Stimulated activated CD8-positive, alpha-beta memory T cell treated with anti-CD3 and anti-CD28 coated beads, Interleukin-7, amount 100 ng/mL, for 24 hours (primary cell): Measurements from ENCODE around the gene KCNC4.

Experiments used
- DNase-seq: peaks from one replicate; pipeline ENCODE4 v3.0.0-alpha.2; 2020; ENCODE audit warnings: low read depth

The KCNC4 gene

DNA sequence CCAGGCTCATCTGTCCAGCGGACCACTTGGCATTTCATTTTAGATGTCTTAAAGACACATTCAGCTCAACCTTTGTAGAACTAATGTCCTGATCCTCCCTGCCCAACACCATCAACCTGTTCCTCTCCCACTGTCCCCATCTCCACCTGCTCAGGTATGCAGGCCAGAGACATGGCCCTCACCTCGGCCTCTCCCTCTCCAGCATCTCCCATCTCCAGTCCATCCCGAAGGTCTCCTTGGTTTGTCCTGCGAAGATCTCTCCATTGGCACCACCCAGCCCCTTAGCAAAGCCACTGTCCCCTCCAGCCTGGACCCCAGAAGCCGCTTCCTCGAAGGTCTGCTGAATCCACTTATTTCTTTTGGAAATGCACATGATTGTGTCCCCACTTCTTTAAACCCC is 20.9 kb upstream of the KCNC4 start:
- no peak for DNase-seq

DNA sequence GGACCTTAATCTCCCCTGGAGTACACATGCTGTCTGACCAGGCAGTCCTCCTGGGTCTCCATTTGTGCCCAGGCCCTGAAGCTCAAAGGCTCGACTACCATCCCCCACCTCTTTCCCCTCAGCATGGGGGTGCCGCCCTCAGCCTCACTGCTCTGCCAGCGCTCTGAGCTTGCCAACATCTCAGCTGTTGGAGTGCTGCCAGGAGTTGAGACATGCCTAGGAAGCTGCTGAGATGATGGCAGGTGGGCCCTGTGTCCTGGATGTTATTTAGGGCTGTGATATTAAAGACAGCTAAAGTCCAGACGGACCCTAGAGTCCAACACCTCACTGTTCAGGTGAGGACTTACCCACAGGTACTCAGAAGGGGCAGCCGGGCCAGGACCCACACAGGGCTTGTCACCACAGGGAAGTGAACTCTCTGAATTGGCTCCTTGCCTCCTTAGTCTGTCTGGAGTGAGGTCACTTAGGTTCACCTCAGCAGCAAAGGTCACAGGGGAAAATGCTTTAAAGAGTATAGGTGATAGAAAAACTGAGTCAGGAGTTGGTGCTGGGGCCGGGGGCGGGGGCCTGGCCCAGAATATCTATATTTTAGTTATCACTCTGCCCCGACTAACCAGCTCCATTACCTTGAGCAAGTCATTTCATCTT is 19.7 kb upstream of the KCNC4 start:
- no peak for DNase-seq

DNA sequence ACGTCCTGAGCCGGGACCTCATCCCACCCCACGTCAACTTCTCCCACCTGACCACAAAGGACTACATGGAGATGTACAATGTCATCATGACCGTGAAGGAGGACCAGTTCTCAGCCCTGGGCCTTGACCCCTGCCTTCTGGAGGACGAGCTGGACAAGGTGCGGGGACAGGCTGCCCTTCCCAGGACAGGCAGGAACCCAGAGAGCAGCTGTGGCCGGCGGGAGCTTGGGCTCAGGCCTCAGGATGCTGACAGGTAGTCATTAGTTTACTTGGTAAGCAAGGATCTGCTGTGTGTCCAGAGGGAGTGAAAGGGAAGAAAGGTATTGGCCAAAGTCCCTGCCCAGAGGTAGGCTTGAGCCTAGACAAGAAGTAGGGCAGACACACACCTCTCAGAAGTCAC is 17.6 kb upstream of the KCNC4 start:
- DNase-seq, result no peak

DNA sequence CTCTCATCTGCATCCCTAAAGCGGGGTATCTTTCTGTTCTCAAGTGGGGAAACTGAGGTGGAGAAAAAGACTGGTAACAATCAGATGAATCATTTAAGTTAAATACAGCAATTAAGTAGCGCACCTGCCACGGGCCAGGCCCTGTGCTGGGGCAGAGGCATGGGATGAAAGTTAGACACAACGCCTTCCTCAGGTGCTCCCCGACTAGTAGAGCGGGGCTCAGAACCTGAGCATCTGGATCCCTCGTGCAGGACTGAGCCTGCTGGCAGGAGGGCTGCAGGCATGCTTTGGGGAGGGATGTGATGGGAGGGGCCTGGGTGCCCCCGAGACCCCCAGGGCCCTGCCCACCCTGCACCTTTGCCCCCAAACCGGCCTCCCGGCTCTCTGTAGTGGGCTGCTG is 14.9 kb upstream of the KCNC4 start:
- no peak for DNase-seq

DNA sequence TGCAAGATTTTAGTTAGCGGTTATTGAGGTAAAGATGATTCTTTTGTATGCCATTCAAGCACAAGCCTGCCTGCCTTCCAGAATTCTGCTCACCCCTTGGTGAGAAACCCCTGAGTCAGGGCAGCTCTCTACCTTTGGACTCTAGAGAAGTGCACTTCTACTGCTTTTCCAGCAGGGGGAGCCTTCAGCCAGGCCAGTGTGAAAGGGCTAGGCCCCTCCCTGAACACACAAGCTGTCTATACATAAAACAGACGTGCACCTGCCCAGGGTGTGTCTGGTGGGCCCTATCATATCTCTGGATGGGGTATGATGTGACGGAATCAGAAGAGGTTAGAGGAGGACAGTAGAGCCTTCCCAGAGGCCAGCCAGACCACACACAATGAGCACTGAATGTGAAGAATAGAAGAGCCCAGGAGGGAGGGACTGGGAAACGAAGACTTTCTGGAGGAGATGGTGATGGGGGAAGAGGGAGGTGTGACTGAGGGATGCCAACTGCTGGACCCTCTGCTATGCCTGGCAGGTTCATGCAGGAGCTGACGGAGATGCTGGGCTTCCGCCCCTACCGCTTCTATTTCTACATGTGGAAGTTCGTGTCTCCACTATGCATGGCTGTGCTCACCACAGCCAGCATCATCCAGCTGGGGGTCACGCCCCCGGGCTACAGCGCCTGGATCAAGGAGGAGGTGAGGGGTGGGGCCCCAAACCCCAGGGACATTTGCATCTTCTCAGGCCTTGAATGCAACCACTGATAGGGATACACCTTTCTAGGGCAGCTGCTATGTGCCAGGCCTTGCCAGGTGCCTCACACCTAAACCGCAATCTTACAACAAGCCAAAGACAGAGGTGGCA is 13.0 kb upstream of the KCNC4 start:
- no peak for DNase-seq

DNA sequence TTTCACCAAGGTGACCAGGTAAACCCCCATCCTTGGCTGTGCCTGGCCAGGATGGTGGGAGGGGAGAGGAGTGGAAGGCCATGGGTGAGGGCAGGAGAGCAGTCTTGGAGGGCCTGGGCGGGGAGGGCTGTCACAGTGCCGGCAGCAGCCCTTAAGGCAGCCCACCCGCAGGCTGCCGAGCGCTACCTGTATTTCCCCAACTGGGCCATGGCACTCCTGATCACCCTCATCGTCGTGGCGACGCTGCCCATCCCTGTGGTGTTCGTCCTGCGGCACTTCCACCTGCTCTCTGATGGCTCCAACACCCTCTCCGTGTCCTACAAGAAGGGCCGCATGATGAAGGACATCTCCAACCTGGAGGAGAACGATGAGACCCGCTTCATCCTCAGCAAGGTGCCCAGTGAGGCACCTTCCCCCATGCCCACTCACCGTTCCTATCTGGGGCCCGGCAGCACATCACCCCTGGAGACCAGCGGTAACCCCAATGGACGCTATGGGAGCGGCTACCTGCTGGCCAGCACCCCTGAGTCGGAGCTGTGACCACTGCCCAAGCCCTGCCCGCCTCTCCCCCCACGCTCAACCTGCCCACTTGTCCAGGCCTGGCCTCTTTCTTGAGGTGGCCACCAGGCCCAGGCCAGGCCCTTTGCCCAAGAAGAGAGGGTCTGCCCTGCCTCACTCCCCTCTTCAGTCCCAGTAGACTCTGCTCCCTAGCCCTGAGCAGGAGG is 12.0 kb upstream of the KCNC4 start:
- DNase-seq, result no peak

DNA sequence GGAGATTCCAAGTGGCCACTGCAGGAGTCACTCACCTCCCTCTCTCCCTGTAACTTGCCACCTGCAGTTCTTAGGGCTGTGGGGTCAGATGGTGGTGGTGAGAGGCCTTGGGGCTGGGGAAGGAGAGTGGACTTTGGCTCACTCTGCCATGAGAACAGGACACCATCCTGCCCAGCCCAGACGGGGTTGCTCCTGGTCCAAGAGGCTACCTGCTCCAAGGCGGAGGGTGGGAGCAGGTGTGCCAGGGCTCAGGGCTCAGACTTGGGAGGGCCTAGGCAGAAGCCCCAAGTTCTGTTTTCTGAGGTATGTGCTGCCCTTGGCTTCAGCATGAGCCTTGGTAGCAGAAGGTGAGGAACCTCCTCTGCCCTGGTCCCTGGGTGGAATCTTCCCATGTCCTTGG is 11.4 kb upstream of the KCNC4 start:
- no peak for DNase-seq

DNA sequence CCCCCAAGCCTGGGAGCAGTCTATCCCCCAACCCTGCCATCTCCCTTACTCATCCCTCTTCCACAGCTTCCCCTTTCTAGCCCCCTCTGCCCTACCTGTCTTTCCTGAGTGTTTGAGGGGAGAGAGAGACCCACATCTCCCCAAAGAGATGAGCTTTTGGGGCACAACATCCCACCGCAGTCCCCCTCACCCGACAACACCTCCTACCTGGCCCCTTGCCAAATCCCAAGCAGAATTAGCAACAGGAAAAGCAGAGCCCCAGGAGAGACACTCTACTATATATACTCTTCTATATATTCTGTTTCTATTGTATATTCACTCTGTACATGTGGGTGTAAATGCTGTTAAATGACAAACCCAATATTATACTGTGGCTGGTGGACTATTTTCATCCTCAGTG is 9.9 kb upstream of the KCNC4 start:
- no peak for DNase-seq

DNA sequence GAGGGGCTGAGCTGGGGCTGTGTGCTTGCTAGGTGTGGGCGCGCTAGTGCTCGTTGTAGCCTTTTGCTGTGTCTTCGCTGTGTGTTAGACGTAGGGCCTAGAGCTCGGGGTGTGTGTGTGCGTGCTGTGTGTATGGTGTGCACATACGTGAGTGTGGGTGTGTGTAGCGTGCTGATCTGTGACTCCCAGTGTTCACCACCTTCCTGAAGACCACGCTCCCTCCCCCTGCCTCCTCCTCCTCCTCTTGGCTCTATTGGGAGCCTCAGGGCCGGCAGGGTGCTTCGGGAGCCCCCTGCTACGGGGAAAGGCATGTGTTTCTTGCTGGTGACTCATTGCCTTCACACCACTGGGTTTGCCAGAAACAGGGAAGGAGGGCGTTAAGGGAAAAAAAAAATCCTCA is 9.4 kb upstream of the KCNC4 start:
- DNase-seq, result no peak

DNA sequence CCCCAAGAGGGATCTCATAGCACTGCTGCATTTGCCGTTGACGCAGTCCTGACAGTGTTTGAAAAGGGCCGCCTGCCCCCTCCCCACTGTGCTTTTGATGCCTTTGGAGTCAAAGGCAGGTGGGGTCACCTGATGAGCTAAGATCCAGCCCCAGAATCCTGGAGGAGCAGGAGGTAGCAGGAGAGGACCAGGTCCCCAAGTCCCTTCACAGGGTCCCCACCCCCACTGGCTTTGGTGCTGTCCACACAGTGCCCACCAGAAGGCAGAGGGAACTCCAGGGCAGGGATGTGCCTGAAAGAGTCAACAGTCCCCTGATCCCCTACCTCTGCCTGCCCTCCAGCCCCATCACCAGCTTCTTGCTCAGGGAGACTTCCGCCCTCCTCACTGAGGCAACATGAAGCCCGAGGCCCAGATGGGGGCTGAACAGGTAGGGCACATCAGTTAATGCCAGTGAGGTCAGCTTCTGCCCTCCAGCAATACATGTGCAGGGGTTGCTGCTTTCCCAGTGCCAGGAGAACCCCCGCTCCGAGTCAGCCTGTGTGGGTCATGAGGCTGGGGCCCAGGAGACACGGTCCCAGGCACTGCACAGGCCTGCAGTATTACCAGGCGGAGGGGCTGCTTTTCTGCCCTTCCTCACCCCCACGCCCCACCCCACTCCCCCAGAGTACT is 8.8 kb upstream of the KCNC4 start:
- no peak for DNase-seq

DNA sequence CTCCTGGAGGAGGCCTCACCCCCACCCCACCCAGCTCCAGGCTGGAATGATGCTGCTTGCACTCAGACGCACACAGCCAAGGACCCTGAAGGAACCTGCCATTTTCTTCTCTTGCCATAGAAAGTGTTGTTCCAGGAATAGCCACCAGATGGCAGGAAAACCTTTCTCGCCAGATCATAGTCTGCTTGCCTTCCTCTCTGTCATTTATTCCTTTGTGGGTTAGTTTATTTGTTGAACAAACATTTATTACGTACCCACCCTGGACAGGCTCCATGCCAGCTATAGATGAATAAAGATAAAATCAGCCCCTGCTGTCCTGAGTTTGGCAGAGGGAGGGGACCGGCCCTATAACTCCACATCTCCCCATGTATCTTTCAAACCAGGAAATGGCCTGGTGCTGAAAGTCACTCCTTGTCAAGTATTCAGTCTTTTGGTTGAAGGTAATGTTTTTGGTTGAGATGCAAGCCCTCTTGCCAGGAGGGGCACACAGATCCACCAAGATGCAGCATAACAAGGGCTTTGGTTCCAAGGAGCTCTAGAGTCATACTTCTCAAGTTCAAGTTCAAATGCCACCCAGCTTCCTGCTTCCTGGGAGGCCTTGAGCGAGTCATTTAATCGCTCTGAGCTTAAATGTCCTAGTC is 7.0 kb upstream of the KCNC4 start:
- DNase-seq, result peak; percentile 16

DNA sequence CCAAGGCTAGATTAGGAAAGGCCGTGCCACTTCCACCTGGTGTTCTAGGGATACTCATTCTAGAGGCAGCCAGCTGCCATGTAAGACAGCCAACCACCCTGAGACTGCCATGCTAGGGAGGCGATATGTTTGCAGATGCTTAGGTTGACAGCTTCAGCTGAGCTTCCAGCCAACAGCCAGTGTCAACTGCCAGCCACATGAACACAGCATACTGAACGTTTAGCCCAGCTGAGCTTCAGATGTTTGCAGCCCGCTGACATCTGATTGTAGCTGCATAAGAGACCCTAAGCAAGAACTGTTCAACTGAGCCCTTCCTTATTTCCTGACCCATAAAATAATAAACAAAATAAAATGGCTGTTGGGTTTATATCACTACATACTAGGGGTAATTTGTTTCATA is 5.0 kb upstream of the KCNC4 start:
- DNase-seq, result no peak

DNA sequence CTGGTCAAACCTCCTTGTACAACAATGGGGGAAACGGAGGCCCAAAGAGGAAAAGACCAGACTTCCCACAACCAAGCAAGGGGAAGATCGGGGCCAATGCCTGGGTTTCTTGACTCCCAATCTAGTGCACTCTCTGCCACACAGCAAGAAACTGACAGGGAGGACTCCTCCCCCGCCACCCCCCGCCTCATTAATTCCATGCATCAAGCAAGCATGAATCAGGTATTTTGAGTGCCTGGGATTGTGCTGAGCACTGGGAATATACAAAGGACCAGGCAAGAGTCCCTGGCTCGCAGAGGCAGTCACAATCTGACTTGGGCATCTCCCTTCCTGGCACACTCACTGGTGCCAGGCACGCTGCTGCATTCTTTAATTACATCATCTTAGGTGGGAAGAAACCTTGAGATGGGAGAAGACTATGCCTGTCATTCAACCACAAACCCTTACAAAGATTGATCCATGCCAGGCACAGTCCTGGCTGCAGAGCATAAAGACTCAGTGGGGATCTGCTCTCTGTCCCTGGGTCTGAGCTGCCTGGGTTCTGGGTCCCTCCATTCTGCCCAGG is 4.4 kb upstream of the KCNC4 start:
- DNase-seq, result no peak

DNA sequence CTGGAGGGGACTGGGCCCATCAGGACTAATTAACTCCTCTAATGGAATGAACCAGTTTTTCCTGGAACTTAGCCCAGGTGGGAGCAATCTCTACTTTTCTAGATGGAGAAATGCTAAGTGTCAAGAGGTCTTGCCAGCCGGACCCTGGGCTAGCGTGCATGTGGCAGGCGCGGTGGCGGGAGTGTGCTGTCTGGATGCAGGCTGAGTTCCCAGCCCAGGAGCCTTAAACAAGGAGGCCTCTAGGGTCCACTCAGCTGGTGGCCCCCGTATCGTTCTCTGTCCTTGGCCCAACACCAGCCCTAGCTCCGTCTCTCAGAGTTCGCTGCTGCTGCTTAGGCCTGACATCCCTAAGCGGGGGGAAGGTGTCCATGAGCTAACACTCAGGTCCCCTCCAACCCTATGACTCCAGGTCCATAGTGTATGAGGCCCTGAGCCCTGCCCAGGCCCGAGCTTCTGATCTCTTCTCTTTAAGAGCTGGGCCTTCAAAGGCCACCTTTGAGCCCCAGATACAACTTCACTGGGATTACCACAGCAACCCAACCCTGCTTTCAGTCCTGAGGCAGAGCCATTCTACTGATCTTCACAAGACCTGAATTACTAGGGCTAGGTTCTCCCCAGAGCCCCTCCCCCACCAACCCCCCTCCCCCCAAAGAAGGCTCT is 3.7 kb upstream of the KCNC4 start:
- DNase-seq, result no peak

DNA sequence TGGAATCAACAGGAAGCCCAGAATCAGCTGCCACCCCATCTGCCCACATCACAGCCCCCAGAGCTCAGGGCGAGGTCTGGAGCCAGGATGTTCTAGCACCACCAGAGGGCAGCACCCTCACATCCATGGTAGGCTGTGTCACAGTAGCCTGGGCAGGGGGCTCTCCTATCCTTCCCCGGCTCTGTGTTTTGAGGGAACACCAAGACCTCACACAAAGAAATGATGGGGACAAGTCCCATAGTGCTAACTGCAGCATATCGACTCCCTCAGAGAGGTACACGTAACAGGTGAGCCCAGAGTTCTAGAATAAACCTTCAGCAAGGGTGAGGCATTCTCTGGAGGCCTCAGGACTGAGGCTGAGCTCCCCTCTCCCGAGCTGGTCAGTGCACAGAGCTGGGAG is 2.3 kb upstream of the KCNC4 start:
- peak; percentile 65 for DNase-seq

DNA sequence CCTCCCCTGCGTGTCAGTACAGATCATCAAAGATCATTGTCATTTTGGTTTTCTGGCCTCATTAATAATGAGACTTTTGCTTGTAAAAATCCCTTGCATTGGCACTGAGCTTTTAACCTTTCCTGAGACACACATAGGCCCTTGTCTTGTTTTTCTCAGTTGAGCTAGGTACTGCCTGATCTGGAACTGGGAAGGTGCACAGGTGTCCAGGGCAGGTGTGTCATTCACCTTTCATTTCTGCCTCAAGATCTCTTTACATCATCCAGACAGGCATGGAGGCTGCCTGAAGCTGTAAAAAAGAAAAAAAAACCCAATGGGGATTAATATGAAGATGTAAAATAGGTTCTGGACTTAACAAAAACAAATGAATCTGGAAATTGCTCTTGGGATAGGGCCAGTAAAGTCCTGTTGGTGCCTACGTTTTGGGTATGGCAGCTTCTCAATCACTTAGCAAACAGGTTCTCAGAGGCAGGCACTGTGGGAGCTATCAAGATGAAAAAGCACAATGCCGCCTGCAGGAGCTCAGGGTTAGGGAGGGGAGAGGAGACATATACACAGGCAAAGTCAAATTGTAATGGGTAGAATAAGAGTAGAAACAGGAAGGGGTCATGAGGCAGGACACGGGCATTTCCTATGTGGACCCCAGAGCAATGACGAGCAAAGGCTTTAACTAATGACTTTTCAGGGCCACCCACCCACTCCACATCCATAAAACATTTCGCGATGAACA is 1.0 kb upstream of the KCNC4 start:
- no peak for DNase-seq

DNA sequence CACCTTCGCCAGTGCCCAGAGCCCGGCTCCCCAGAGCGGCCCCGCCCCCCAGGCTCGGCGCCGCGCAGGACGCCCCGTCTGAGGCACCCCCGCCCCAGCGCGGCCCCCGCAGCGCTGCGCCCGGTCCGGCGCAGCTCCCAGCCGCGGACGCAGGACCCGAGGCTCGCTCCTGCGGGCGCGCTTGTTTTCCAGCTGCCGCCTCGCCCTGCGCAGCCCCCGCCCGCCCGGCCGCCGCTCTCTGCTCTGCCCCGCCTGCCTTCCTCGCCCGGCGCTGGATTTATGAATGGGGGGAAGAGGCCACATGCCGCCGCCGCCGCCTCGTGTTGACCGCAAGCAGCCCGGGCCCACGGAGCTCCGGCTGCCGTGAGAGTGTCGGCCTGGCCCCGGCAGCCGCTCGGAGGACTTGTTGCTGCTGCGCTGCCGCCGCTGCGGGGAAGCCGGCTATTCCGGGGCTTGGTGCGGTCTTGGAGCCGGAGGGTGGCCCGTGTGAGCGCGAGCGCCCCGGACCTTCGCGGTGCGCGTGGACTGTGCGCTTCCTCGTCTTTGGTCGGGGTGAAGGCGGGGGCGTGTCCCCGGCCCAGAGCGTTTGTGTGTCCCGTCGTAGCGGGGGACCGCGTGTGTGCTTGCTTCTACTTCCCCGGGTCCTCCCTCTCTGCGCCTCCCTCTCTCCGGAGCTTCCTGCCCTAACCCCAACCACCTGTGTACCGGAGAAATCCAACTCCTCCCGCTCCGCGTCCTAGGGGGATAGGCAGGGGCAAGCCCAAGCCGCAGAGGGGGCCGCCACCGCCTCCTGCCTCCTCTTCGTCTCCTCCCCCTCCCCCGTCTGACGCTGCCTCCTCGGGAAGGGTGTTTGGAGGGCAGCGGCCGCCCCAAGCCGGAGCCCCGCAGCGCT is 736 bp downstream of the KCNC4 start:
- no peak for DNase-seq

DNA sequence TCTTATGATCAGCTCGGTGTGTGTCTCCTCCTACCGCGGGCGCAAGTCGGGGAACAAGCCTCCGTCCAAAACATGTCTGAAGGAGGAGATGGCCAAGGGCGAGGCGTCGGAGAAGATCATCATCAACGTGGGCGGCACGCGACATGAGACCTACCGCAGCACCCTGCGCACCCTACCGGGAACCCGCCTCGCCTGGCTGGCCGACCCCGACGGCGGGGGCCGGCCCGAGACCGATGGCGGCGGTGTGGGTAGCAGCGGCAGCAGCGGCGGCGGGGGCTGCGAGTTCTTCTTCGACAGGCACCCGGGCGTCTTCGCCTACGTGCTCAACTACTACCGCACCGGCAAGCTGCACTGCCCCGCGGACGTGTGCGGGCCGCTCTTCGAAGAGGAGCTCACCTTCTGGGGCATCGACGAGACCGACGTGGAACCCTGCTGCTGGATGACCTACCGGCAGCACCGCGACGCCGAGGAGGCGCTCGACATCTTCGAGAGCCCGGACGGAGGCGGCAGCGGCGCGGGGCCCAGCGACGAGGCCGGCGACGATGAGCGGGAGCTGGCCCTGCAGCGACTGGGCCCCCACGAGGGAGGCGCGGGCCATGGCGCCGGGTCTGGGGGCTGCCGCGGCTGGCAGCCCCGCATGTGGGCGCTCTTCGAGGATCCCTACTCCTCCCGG is 1.5 kb downstream of the KCNC4 start:
- no peak for DNase-seq
